ENCODE data around the gene SLC29A2.

The SLC29A2 gene

GRCh38 chr11:66333220-66333877 is 38.2 kb downstream of the SLC29A2 start:
- H3K4me3 ChIP-seq (ENCODE audit: low read depth, low read length), result no peak overlapping the region
- in situ Hi-C loops (cut with HindIII; ENCODE audit: low sequenced_read_pairs), result no loop called here
- no peak for DNase-seq (ENCODE audit: low read depth, low spot score)
- TF ChIP-seq CTCF (IDR thresholded peaks at IDR 0.05; ENCODE audit: low read depth, low read length), result no peak

- TF ChIP-seq CTCF (IDR thresholded peaks at IDR 0.05; ENCODE audit: low read depth, low read length), result no peak
- no peak overlapping the region for H3K4me3 ChIP-seq (ENCODE audit: low read depth, low read length)
- in situ Hi-C loops (cut with HindIII; ENCODE audit: low sequenced_read_pairs), result no loop called here
- no peak for DNase-seq (ENCODE audit: low read depth, low spot score)
These were observed 39.0 kb downstream of the SLC29A2 start for GRCh38 chr11:66332371-66333219.

DNA sequence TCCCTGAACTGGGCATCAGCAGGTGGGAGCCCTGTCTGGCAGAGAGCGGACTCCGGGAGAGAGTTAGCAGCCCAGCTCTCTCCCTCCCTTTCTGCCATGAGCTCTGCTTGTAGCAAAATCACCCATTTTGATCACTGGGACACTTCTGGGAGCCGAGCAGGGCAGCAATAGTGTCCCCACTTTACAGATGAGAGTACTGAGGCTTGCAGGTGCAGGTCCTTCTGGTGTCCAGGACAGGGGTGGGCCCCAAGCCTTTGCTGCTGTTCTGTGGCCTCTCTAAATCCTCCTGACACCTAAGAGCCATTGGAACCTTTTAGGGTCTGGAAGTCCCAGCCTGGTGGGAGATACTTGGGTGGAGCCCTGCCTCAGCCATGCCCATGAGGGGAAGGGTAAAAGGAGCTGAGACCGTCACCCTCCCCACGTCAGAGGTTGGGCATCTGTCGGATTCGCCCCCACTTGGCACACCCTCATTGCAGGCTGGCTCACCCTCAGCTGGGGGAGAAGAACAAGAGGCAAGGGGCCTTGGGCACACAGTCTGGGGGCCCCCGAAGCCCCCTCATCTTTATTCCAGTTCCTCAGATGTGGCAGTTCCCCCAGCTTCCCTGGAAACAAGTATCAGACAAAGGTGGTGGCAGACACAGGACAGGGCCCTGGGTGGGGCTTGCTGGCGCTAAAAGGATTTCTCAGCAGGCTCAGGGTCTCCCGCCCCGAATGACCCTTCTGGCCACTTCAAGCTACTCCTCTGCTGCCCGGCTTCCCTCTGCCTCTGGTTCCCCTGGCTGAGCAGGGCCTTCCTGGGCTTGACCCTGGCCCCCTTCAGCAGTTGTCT is 39.8 kb downstream of the SLC29A2 start:
- H3K4me3 ChIP-seq (ENCODE audit: low read depth, low read length), result no peak overlapping the region
- DNase-seq (ENCODE audit: low read depth, low spot score), result no peak
- in situ Hi-C loops (cut with HindIII; ENCODE audit: low sequenced_read_pairs), result no loop called here
- no peak for TF ChIP-seq CTCF (IDR thresholded peaks at IDR 0.05; ENCODE audit: low read depth, low read length)

- H3K4me3 ChIP-seq (ENCODE audit: low read depth, low read length), result no peak overlapping the region
- TF ChIP-seq CTCF (IDR thresholded peaks at IDR 0.05; ENCODE audit: low read depth, low read length), result no peak
- no peak for DNase-seq (ENCODE audit: low read depth, low spot score)
- in situ Hi-C loops (cut with HindIII; ENCODE audit: low sequenced_read_pairs), result no loop called here
These were observed 40.6 kb downstream of the SLC29A2 start for GRCh38 chr11:66330931-66331330.

GRCh38 chr11:66329165-66329673 is 42.3 kb downstream of the SLC29A2 start:
- in situ Hi-C loops (cut with HindIII; ENCODE audit: low sequenced_read_pairs), result no loop called here
- DNase-seq (ENCODE audit: low read depth, low spot score), result no peak
- TF ChIP-seq CTCF (IDR thresholded peaks at IDR 0.05; ENCODE audit: low read depth, low read length), result no peak
- no peak overlapping the region for H3K4me3 ChIP-seq (ENCODE audit: low read depth, low read length)
